HepG2 (cell line): ENCODE measurements around the gene YWHAQ. TPM values are rescaled to one million over a fixed set of nuclear protein-coding genes. Genes with fewer than 3 reads are reported as not detected.
"Not testable (repeated sequence)": the region's sequence is repeated elsewhere in the genome, so short reads cannot be mapped to it uniquely, and the experiment has no call there.

Source experiments
- ATAC-seq: fragments of 200-7000 bp; cut with Tn5 transposase; 3 replicates; pipeline ENCODE4 v1.9.1; 2020; ENCODE audit warnings: mild to moderate bottlenecking, moderate library complexity
- BruUV-seq: library from RNA; stranded (reverse); fragments of 400-500 nt; replicated peaks from 2 replicates; lab custom pipeline; 2021; lab: Mats Ljungman, UMichigan
- CTCF ChIA-PET: fragments of 300-600 bp; formaldehyde crosslinking; extraction: SDS; loops from one replicate; lab custom pipeline; 2021; ENCODE audit warnings: low total read pairs, inconsistent platforms, low intra/inter-chr PET ratio; lab: Yijun Ruan, JAX
- POLR2A ChIA-PET: fragments of 350-600 bp; sonication (Branson Sonifier 250); formaldehyde crosslinking; loops from one replicate; lab custom pipeline; 2020; ENCODE audit warnings: antibody characterized with exemption, inconsistent platforms; lab: Yijun Ruan, JAX
- DNase-seq: peaks from one replicate; pipeline ENCODE4 v3.0.0-alpha.2; 2015; ENCODE audit warnings: low spot score
- FAIRE-seq: peaks from 3 replicates; lab custom pipeline; 2011; peaks lifted over from hg19 to GRCh38; lab: Jason Lieb, UNC
- H2AFZ ChIP-seq: one replicate; pipeline ENCODE4 v1.6.1; 2011; ENCODE audit warnings: low read length, inconsistent platforms
- H3K27ac ChIP-seq: fragments of 300-600 bp; 3 replicates; pipeline ENCODE4 v1.8.0; 2011; ENCODE audit warnings: mixed run types, mild to moderate bottlenecking, mixed read lengths, low read length, inconsistent platforms; ENCODE audit not compliant: insufficient read depth; ENCODE audit errors: extremely low read length
- H3K27me3 ChIP-seq, 2 experiments: fragments of 200-600 bp in 1 of 2; 2 replicates in 1 of 2; 3 replicates in 1 of 2; pipeline versions ENCODE4 v1.6.0 to v1.8.0; 2011; ENCODE audit warnings: low read length in 2 of 2, mild to moderate bottlenecking in 2 of 2, moderate library complexity in 2 of 2, inconsistent platforms in 1 of 2; ENCODE audit not compliant: insufficient read depth in 2 of 2, control insufficient read depth in 1 of 2
- H3K36me3 ChIP-seq, 2 experiments: fragments of 200-600 bp in 1 of 2; replicated peaks in 1 of 2; 2 replicates in 1 of 2; 3 replicates in 1 of 2; pipeline versions ENCODE4 v1.5.1 to v1.8.0; 2011; ENCODE audit warnings: low read length in 2 of 2, inconsistent platforms in 1 of 2; ENCODE audit not compliant: insufficient read depth in 2 of 2, control insufficient read depth in 1 of 2
- H3K4me1 ChIP-seq: 2 replicates; pipeline ENCODE4 v1.5.1; 2012; ENCODE audit warnings: low read length, inconsistent platforms; ENCODE audit not compliant: insufficient read depth
- H3K4me2 ChIP-seq: 2 replicates; pipeline ENCODE4 v1.6.0; 2011; ENCODE audit warnings: low read depth, low read length, inconsistent platforms
- H3K4me3 ChIP-seq, 3 experiments: fragments of 200-600 bp in 1 of 3; sonication (generic), shearing (Covaris generic) in 1 of 3; replicated peaks in 1 of 3; 2 replicates each; pipeline ENCODE4 v1.5.1; 2011 to 2016; ENCODE audit warnings: low read length in 3 of 3, inconsistent platforms in 2 of 3, low read depth in 2 of 3, mild to moderate bottlenecking in 2 of 3, control low read depth in 1 of 3, mixed read lengths in 1 of 3; ENCODE audit not compliant: insufficient read depth in 1 of 3
- H3K79me2 ChIP-seq: one replicate; pipeline ENCODE4 v1.6.1; 2011; ENCODE audit warnings: low read length, inconsistent platforms; ENCODE audit not compliant: insufficient read depth
- H3K9ac ChIP-seq: 2 replicates; pipeline ENCODE4 v1.6.0; 2011; ENCODE audit warnings: mild to moderate bottlenecking, low read depth, low read length, inconsistent platforms; ENCODE audit not compliant: insufficient read depth
- H3K9me3 ChIP-seq: 2 replicates; pipeline ENCODE4 v1.5.1; 2012; ENCODE audit warnings: mild to moderate bottlenecking, low read length
- H4K20me1 ChIP-seq: 2 replicates; pipeline ENCODE4 v1.6.0; 2011; ENCODE audit warnings: inconsistent platforms, mild to moderate bottlenecking, low read length, moderate library complexity; ENCODE audit not compliant: insufficient read depth
- CEBPB ChIP-seq: IDR thresholded peaks from 2 replicates; pipeline ENCODE4 v1.6.1; 2011; ENCODE audit warnings: low read depth, low read length, improper control_type of control experiment, borderline replicate concordance
- CREB1 ChIP-seq, 2 experiments: fragments of 450-650 bp in 1 of 2; IDR thresholded peaks; 2 replicates each; pipeline ENCODE4 v1.6.1; 2016 to 2017; ENCODE audit warnings: control low read depth in 1 of 2, mild to moderate bottlenecking in 1 of 2, missing compliant biosample characterization in 1 of 2, missing genetic modification characterization in 1 of 2
- ELF1 ChIP-seq: sonication (generic); formaldehyde crosslinking; IDR thresholded peaks from 2 replicates; pipeline ENCODE4 v1.4.0; 2020; ENCODE audit warnings: missing genetic modification reagents
- HIC2 ChIP-seq: sonication (generic); formaldehyde crosslinking; IDR thresholded peaks from 2 replicates; pipeline ENCODE4 v1.9.0; 2022; ENCODE audit warnings: low read depth, missing genetic modification reagents
- IRX3 ChIP-seq: sonication (generic); formaldehyde crosslinking; IDR thresholded peaks from 2 replicates; pipeline ENCODE4 v1.8.1; 2023; ENCODE audit warnings: mild to moderate bottlenecking, low read depth, missing genetic modification reagents, borderline replicate concordance
- MLXIP ChIP-seq: sonication (generic); formaldehyde crosslinking; IDR thresholded peaks from 2 replicates; pipeline ENCODE4 v1.9.0; 2021; ENCODE audit warnings: missing genetic modification reagents, borderline replicate concordance
- NFE2L2 ChIP-seq: fragments of 150-350 bp; IDR thresholded peaks from 2 replicates; pipeline ENCODE4 v1.6.1; 2014; ENCODE audit warnings: low read length
- WGBS: methylation state at CpG from one replicate; pipeline ENCODE4 v1.1.6; 2017; ENCODE audit warnings: low lambda C conversion rate; 5-methylcytosine and 5-hydroxymethylcytosine counted together
- in situ Hi-C: cut with HindIII; loops from 2 replicates; pipeline ENCODE4 v1.10.0; 2017; ENCODE audit warnings: low pct_unique_long_range_greater_than_20kb; ENCODE audit not compliant: extremely low pct_ligation_motif_present
- intact Hi-C: fragments of 100-400 bp; cut with micrococcal nuclease; formaldehyde crosslinking; loops from one replicate; pipeline ENCODE4 v1.10.0; 2022; ENCODE audit not compliant: unreplicated experiment
- polyA plus RNA-seq, 8 experiments: library from polyadenylated mRNA; depleted of rRNA in 3 of 8; stranded (reverse) in 7 of 8; unstranded in 1 of 8; fragments of >200 nt; fragmentation: Illumina TruSeq in 4 of 8; extraction: Trizol in 4 of 8; gene quantifications; 2 replicates each; pipeline versions ENCODE4 v1.2.1 to v1.2.3, GENCODE V29; 2011 to 2016; ENCODE audit warnings: low read depth in 4 of 8, missing spikeins in 1 of 8, mixed read lengths in 1 of 8; ENCODE audit not compliant: insufficient read depth in 1 of 8
- total RNA-seq, 5 experiments: library from RNA; depleted of rRNA; stranded (reverse); fragments of >200 nt; fragmentation: Illumina TruSeq; extraction: Trizol; gene quantifications; 2 replicates each; pipeline ENCODE4 v1.2.3, GENCODE V29; 2016; ENCODE audit warnings: low read depth in 1 of 5
- TF ChIP-seq, protein P1 (sequence below): sonication (generic); formaldehyde crosslinking; IDR thresholded peaks from 2 replicates; pipeline ENCODE4 v1.4.0; 2020; ENCODE audit warnings: missing genetic modification reagents
- TF ChIP-seq, protein P2 (sequence below): IDR thresholded peaks from 2 replicates; pipeline ENCODE4 v1.6.1; 2012; ENCODE audit warnings: low read depth, low read length, improper control_type of control experiment

YWHAQ gene
- total and polyA plus RNA-seq, 2 of the 13 experiments (the other 11 are each of a cell fraction or from before 2014, with no cell fraction given): 160 to 304 TPM

DNA sequence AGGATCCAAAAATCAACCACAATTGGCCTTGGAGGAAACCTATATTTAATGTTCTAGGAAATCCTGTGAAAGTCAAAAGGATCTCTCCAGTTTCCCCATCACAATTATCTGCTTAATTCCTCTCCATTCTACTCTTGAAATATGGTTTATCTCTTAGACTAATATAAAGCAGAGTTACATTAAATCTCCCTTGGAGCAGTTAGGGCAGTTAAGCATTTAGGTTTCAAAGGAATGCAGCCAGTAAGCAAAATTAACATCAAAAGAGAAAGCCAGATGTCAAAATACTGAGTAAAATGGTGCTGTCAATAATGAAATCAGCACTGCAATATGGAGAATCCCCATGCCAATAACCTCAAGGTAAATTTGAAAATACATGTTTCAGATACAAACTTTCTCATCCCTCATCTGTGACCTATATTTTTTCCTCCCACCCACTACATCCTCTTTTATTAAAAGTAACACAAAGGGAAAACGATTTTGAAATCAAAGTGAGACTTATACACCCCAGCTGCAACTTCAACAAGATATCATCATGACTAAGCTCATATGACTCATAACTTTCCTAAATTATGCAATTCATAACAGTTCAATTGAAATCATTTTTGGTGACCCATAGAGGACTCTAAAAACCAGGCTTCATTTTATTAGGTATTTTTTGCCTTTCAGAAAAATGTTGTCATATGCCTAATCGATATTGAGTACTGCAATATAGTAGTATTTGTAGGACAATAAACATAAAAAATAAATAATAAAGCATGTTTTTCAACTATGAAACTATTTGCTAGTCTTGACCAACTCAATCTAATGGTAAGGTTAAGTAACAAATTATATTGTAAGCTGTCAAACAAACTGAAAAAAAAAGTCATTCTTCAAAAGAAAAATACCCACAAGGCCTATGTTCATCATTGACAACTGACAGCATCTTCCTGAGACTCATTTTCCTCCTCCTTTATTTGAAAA is 78.3 kb downstream of the YWHAQ start (continued):
- TF ChIP-seq IRX3 (CRISPR knock-in tag): no peak
- TF ChIP-seq NFE2L2: peak; percentile 46; the same call in 1 of the 2 replicates
- no peak for TF ChIP-seq ELF1 (CRISPR knock-in tag)
- peak; percentile 79; the same call in 1 of the 2 replicates for TF ChIP-seq CEBPB
- TF ChIP-seq, protein P1, sequence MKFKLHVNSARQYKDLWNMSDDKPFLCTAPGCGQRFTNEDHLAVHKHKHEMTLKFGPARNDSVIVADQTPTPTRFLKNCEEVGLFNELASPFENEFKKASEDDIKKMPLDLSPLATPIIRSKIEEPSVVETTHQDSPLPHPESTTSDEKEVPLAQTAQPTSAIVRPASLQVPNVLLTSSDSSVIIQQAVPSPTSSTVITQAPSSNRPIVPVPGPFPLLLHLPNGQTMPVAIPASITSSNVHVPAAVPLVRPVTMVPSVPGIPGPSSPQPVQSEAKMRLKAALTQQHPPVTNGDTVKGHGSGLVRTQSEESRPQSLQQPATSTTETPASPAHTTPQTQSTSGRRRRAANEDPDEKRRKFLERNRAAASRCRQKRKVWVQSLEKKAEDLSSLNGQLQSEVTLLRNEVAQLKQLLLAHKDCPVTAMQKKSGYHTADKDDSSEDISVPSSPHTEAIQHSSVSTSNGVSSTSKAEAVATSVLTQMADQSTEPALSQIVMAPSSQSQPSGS (CRISPR knock-in tag): no peak
- TF ChIP-seq, protein P2, sequence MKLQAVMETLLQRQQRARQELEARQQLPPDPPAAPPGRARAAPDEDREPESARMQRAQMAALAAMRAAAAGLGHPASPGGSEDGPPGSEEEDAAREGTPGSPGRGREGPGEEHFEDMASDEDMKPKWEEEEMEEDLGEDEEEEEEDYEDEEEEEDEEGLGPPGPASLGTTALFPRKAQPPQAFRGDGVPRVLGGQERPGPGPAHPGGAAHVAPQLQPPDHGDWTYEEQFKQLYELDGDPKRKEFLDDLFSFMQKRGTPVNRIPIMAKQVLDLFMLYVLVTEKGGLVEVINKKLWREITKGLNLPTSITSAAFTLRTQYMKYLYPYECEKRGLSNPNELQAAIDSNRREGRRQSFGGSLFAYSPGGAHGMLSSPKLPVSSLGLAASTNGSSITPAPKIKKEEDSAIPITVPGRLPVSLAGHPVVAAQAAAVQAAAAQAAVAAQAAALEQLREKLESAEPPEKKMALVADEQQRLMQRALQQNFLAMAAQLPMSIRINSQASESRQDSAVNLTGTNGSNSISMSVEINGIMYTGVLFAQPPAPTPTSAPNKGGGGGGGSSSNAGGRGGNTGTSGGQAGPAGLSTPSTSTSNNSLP: 0 out of 2 replicates have a peak, but pooled peaks have one; percentile 48
- TF ChIP-seq MLXIP (CRISPR knock-in tag): no peak
- TF ChIP-seq CREB1 (IDR thresholded peaks at IDR 0.05): 0 out of 2 replicates have a peak, but pooled peaks have one; percentile 34
- TF ChIP-seq CREB1 (CRISPR knock-in tag; IDR thresholded peaks at IDR 0.05): 0 out of 2 replicates have a peak, but pooled peaks have one; percentile 18
- no peak for TF ChIP-seq HIC2 (CRISPR knock-in tag)

DNA sequence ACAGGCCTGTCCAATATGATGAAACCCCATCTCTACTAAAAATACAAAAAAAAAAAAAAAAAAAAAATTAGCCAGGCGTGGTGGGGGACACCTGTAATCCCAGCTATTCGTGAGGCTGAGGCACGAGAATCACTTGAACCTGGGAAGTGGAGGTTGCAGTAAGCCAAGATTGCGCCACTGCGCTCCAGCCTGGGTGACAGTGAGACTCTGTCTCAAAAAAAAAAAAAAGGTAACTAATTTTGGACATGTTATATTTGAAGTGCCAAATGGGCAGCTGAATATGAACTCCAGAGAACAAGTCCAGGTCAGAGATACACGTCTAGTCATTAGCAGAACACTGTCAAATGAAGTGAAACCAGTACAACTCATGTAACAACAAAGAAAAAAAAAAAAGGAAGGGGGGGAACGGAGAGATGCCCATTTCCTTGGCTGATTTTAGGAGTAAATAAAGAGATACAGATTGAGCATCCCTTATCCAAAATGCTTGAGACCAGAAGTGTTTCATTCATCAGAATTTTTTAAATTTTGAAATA is 79.9 kb downstream of the YWHAQ start:
- 90% methylated on average over 7 of the region's 7 CpGs for WGBS
- ATAC-seq, FAIRE-seq, H4K20me1 ChIP-seq, intact Hi-C loops, H2AFZ ChIP-seq, in situ Hi-C loops, DNase-seq, H3K36me3 ChIP-seq, H3K27ac ChIP-seq, H3K27me3 ChIP-seq, POLR2A ChIA-PET, H3K9me3 ChIP-seq, CTCF ChIA-PET, H3K4me2 ChIP-seq, BruUV-seq, H3K9ac ChIP-seq, H3K4me3 ChIP-seq: not testable (repeated sequence)
- H3K79me2 ChIP-seq: peaks cover 87% of the 10 kb centered on the region
- peaks cover 44% of the 10 kb centered on the region for H3K4me1 ChIP-seq
